GM12878 (cell line): ENCODE measurements around the gene RAD51B. TPM values are rescaled to one million over a fixed set of nuclear protein-coding genes. Genes with fewer than 3 reads are reported as not detected.

Experiments used
- ATAC-seq: fragments of 200-7000 bp; cut with Tn5 transposase; 3 replicates; pipeline ENCODE4 v1.9.1; 2020; ENCODE audit warnings: mild to moderate bottlenecking, moderate library complexity
- BruUV-seq: library from RNA; stranded (reverse); fragments of 400-500 nt; replicated peaks from 2 replicates; lab custom pipeline; 2021; lab: Mats Ljungman, UMichigan
- CTCF ChIA-PET: fragments of 300-600 bp; sonication (Branson Sonifier 250); formaldehyde crosslinking; extraction: SDS; loops from one replicate; lab custom pipeline; 2021; ENCODE audit warnings: inconsistent platforms; lab: Yijun Ruan, JAX
- POLR2A ChIA-PET: fragments of 350-600 bp; formaldehyde crosslinking; extraction: SDS; loops from one replicate; lab custom pipeline; 2021; ENCODE audit warnings: inconsistent platforms; lab: Charles Lee
- RAD21 ChIA-PET: fragments of 300-600 bp; sonication (Branson Sonifier 250); formaldehyde crosslinking; loops from one replicate; lab custom pipeline; 2023; ENCODE audit warnings: antibody characterized with exemption; ENCODE audit not compliant: unreplicated experiment; lab: Charles Lee
- SMC1A ChIA-PET: fragments of 300-600 bp; sonication (Branson Sonifier 250); formaldehyde crosslinking; loops from one replicate; lab custom pipeline; 2023; ENCODE audit not compliant: unreplicated experiment, uncharacterized antibody; lab: Charles Lee
- DNase-seq: peaks from one replicate; pipeline ENCODE4 v3.0.0-alpha.2; 2011; ENCODE audit warnings: low read depth, low spot score
- FAIRE-seq: peaks from 3 replicates; lab custom pipeline; 2011; peaks lifted over from hg19 to GRCh38; lab: Jason Lieb, UNC
- H2AFZ ChIP-seq: 2 replicates; pipeline ENCODE4 v1.6.0; 2011; ENCODE audit warnings: low read depth, low read length, control low read depth; ENCODE audit not compliant: control insufficient read depth
- H3K27ac ChIP-seq: 2 replicates; pipeline ENCODE4 v1.5.1; 2011; ENCODE audit warnings: control low read depth; ENCODE audit not compliant: control insufficient read depth, insufficient read depth
- H3K27me3 ChIP-seq, 2 experiments: replicated peaks in 1 of 2; 2 replicates each; pipeline versions ENCODE4 v1.6.0 to v1.6.1; 2011; ENCODE audit warnings: low read length in 1 of 2; ENCODE audit not compliant: control insufficient read depth in 2 of 2, insufficient read depth in 2 of 2
- H3K36me3 ChIP-seq, 2 experiments: 2 replicates each; pipeline ENCODE4 v1.5.1; 2011; ENCODE audit warnings: low read length in 1 of 2; ENCODE audit not compliant: control insufficient read depth in 2 of 2, insufficient read depth in 2 of 2
- H3K4me1 ChIP-seq: 2 replicates; pipeline ENCODE4 v1.6.1; 2011; ENCODE audit warnings: mild to moderate bottlenecking, low read length, moderate library complexity, mixed read lengths; ENCODE audit not compliant: control insufficient read depth, insufficient read depth
- H3K4me2 ChIP-seq: 2 replicates; pipeline ENCODE4 v1.6.0; 2011; ENCODE audit warnings: control low read depth; ENCODE audit not compliant: control insufficient read depth, insufficient read depth
- H3K4me3 ChIP-seq: fragments of 200-600 bp; sonication (generic); 2 replicates; pipeline ENCODE4 v1.5.1; 2016
- H3K79me2 ChIP-seq: 2 replicates; pipeline ENCODE4 v1.6.0; 2011; ENCODE audit warnings: low read length; ENCODE audit not compliant: control insufficient read depth, insufficient read depth
- H3K9ac ChIP-seq: 2 replicates; pipeline ENCODE4 v1.8.0; 2011; ENCODE audit warnings: low read length, control low read depth, mixed read lengths; ENCODE audit not compliant: control insufficient read depth, insufficient read depth
- H3K9me3 ChIP-seq: replicated peaks from 3 replicates; pipeline ENCODE4 v1.5.1; 2011; ENCODE audit warnings: mild to moderate bottlenecking, low read length; ENCODE audit not compliant: control insufficient read depth, insufficient read depth
- H4K20me1 ChIP-seq: 2 replicates; pipeline ENCODE4 v1.6.0; 2011; ENCODE audit not compliant: control insufficient read depth, insufficient read depth
- CBX3 ChIP-seq: fragments of 200-600 bp; sonication (generic); IDR thresholded peaks from 2 replicates; pipeline ENCODE4 v1.6.1; 2016; ENCODE audit warnings: low read depth, borderline replicate concordance
- FOS ChIP-seq: IDR thresholded peaks from 3 replicates; pipeline ENCODE4 v1.6.1; 2011; ENCODE audit warnings: borderline replicate concordance; ENCODE audit not compliant: insufficient read length; ENCODE audit errors: extremely low read depth
- IKZF2 ChIP-seq, 2 experiments: fragments of 450-650 bp; IDR thresholded peaks; 2 replicates each; pipeline ENCODE4 v1.6.1; 2017; ENCODE audit warnings: mild to moderate bottlenecking in 2 of 2, moderate library complexity in 2 of 2
- KDM1A ChIP-seq: fragments of 200-600 bp; sonication (generic); IDR thresholded peaks from 2 replicates; pipeline ENCODE4 v1.6.1; 2016; ENCODE audit warnings: borderline replicate concordance
- MEF2B ChIP-seq: fragments of 450-650 bp; IDR thresholded peaks from 2 replicates; pipeline ENCODE4 v1.6.1; 2018; ENCODE audit warnings: mild to moderate bottlenecking, moderate library complexity; ENCODE audit not compliant: partially characterized antibody, poor library complexity, severe bottlenecking
- MXI1 ChIP-seq: fragments of 150-350 bp; IDR thresholded peaks from 2 replicates; pipeline ENCODE4 v1.6.1; 2011; ENCODE audit warnings: low read depth, mild to moderate bottlenecking, inconsistent platforms, low read length, improper control_type of control experiment
- NR2C1 ChIP-seq: fragments of 450-650 bp; IDR thresholded peaks from 2 replicates; pipeline ENCODE4 v1.6.1; 2017; ENCODE audit warnings: antibody characterized with exemption, mild to moderate bottlenecking, moderate library complexity
- NR2C2 ChIP-seq: IDR thresholded peaks from 2 replicates; pipeline ENCODE4 v1.6.1; 2011; ENCODE audit warnings: borderline replicate concordance, low read depth; ENCODE audit not compliant: control insufficient read depth, insufficient read length
- SMC3 ChIP-seq: IDR thresholded peaks from 2 replicates; pipeline ENCODE4 v1.6.1; 2011; ENCODE audit warnings: low read length, improper control_type of control experiment, borderline replicate concordance
- SUPT20H ChIP-seq: IDR thresholded peaks from 2 replicates; pipeline ENCODE4 v1.6.1; 2011; ENCODE audit warnings: low read depth, mild to moderate bottlenecking, low read length, moderate library complexity, borderline replicate concordance; ENCODE audit not compliant: control insufficient read depth
- WGBS: methylation state at CpG from one replicate; pipeline ENCODE4 v1.1.6; 2016; ENCODE audit warnings: low lambda C conversion rate; ENCODE audit not compliant: insufficient replicate concordance, insufficient coverage; ENCODE audit errors: missing lambda C conversion rate; 5-methylcytosine and 5-hydroxymethylcytosine counted together
- in situ Hi-C: fragments of 300-500 bp; cut with MboI; formaldehyde crosslinking; loops from 9 replicates; pipeline ENCODE4 v1.14.3; 2018; ENCODE audit warnings: mixed read lengths
- intact Hi-C: fragments of 100-400 bp; cut with micrococcal nuclease; formaldehyde crosslinking; loops from one replicate; pipeline ENCODE4 v1.14.2; 2022; ENCODE audit not compliant: unreplicated experiment
- polyA plus RNA-seq, 11 experiments: library from polyadenylated mRNA; depleted of rRNA in 4 of 11; unstranded in 6 of 11; stranded (reverse) in 5 of 11; fragments of >200 nt; fragmentation: Nextera tagmentation in 4 of 11; fragmentation: Illumina TruSeq in 1 of 11; extraction: Ambion mirVana in 4 of 11; extraction: Trizol in 1 of 11; gene quantifications; 1 replicate in 1 of 11; 2 replicates in 10 of 11; pipeline versions ENCODE4 v1.2.1 to v1.2.3, GENCODE V29; 2011 to 2016; ENCODE audit warnings: inconsistent platforms in 2 of 11, missing spikeins in 2 of 11, low read depth in 1 of 11
- total RNA-seq, 4 experiments: library from RNA; depleted of rRNA in 3 of 4; stranded (reverse); fragments of >200 nt in 3 of 4; fragmentation: Illumina TruSeq in 1 of 4; extraction: Trizol in 1 of 4; gene quantifications; 2 replicates each; pipeline versions ENCODE4 v1.2.1 to v1.2.3, GENCODE V29; 2013 to 2021

Gene RAD51B
- total and polyA plus RNA-seq, 10 of the 15 experiments (the other 5 are each of a cell fraction or from before 2014, with no cell fraction given), result 9.8 to 26.8 (median 21.3) TPM

DNA sequence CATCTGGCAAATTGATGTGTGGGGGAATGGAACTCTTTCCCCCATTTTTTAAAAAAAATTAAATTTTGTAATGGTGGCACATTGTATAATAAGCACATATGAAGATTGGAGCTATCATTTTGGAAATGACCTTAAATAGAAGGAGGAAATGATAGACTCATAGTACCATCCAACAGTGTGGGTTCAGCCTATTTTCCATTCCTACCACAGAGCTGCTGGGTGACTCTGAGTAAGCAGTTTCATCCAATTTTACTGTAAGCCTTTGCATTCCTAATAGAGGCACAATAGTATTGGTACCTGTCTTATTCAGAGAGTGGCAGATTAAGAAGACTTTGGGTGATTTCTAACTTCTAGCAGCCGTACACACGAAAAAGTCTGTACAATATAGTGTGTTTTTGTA is 304.5 kb downstream of the RAD51B start:
- Histone ChIP-seq H3K4me3 (no peak overlapping the region), H3K9ac (no peak overlapping the region), H3K4me2 (no peak overlapping the region), H3K79me2 (no peaks in the 10 kb centered on the region)
- intact Hi-C loops, result no loop called here
- RAD21 ChIA-PET, result no interaction called here
- SMC1A ChIA-PET, result interaction anchor here (1.0 to 2.3 kb wide), 3 partner anchors 19 to 49 kb away, joined by 5 to 9 read pairs (median 5); no protein-coding TSS in a partner anchor
- ATAC-seq (no peak), DNase-seq (no peak), FAIRE-seq (no peak)
- TF ChIP-seq KDM1A, result no peak
- TF ChIP-seq NR2C2, result no peak
- no peak for TF ChIP-seq FOS
- TF ChIP-seq NR2C1, result no peak
- TF ChIP-seq SMC3, result no peak
- TF ChIP-seq IKZF2 (IDR thresholded peaks at IDR 0.05), result no peak
- no peak for TF ChIP-seq SUPT20H
- TF ChIP-seq MEF2B, result no peak
- no peak for TF ChIP-seq CBX3
- TF ChIP-seq MXI1, result no peak
- TF ChIP-seq, all 136 proteins: peak for 0
- Histone ChIP-seq H3K36me3 (no peaks in the 10 kb centered on the region), H3K27me3 (no peaks in the 10 kb centered on the region), H2AFZ (no peak overlapping the region), H3K4me1 (no peaks in the 10 kb centered on the region), H4K20me1 (no peaks in the 10 kb centered on the region), H3K27ac (no peak overlapping the region), H3K9me3 (peaks cover 2% of the 10 kb centered on the region; the same call in 1 of the 3 replicates)
- WGBS, result 100% methylated on average over 2 of the region's 2 CpGs
- CTCF ChIA-PET, result interaction anchor here (0.8 to 1.4 kb wide), 2 partner anchors 24 to 720 kb away, joined by 3 to 4 read pairs; no protein-coding TSS in a partner anchor
- POLR2A ChIA-PET, result no interaction called here
- no TSS peak for BruUV-seq
- in situ Hi-C loops, result no loop called here
